OCI-LY7 (cell line): Measurements from ENCODE around the gene MAP3K3. TPM values are rescaled to one million over a fixed set of nuclear protein-coding genes. Genes with fewer than 3 reads are reported as not detected.

Experiments
- BruUV-seq: library from RNA; stranded (reverse); fragments of 400-500 nt; replicated peaks from 2 replicates; lab custom pipeline; 2021; lab: Mats Ljungman, UMichigan
- CTCF ChIA-PET: fragments of 300-600 bp; sonication (Branson Sonifier 250); formaldehyde crosslinking; loops from one replicate; lab custom pipeline; 2022; ENCODE audit warnings: antibody characterized with exemption; ENCODE audit not compliant: unreplicated experiment; lab: Charles Lee
- POLR2A ChIA-PET: fragments of 300-600 bp; sonication (Branson Sonifier 250); formaldehyde crosslinking; loops from one replicate; lab custom pipeline; 2022; ENCODE audit warnings: antibody characterized with exemption; lab: Charles Lee
- DNase-seq: peaks from one replicate; pipeline ENCODE4 v3.0.0-alpha.2; 2015; ENCODE audit warnings: low spot score
- H2AFZ ChIP-seq: fragments of 200-600 bp; sonication (generic), shearing (Covaris generic); 2 replicates; pipeline ENCODE4 v1.6.1; 2014; ENCODE audit warnings: mild to moderate bottlenecking, antibody characterized with exemption, low read length, moderate library complexity
- H3K27ac ChIP-seq: fragments of 200-600 bp; sonication (generic); 2 replicates; pipeline ENCODE4 v1.5.1; 2014; ENCODE audit warnings: mixed run types, low read depth, mild to moderate bottlenecking, moderate library complexity, low read length, inconsistent platforms; ENCODE audit not compliant: poor library complexity, severe bottlenecking
- H3K36me3 ChIP-seq: fragments of 200-600 bp; sonication (generic); 2 replicates; pipeline ENCODE4 v1.6.1; 2014; ENCODE audit warnings: mild to moderate bottlenecking, antibody characterized with exemption, low read length, moderate library complexity, mixed read lengths; ENCODE audit not compliant: insufficient read depth
- H3K4me1 ChIP-seq: fragments of 200-600 bp; sonication (generic); 2 replicates; pipeline ENCODE4 v1.5.1; 2014; ENCODE audit warnings: mild to moderate bottlenecking, low read length; ENCODE audit not compliant: insufficient read depth, poor library complexity, severe bottlenecking
- H3K4me2 ChIP-seq: fragments of 200-600 bp; sonication (generic); 2 replicates; pipeline ENCODE4 v1.6.1; 2014; ENCODE audit warnings: mild to moderate bottlenecking, low read length
- H3K4me3 ChIP-seq: fragments of 200-600 bp; sonication (generic); 2 replicates; pipeline ENCODE4 v1.5.1; 2014; ENCODE audit warnings: mild to moderate bottlenecking, low read depth, low read length; ENCODE audit not compliant: poor library complexity, severe bottlenecking
- H3K79me2 ChIP-seq: fragments of 200-600 bp; sonication (generic); 2 replicates; pipeline ENCODE4 v1.6.1; 2016; ENCODE audit warnings: low read depth, mild to moderate bottlenecking, low read length, moderate library complexity, mixed read lengths; ENCODE audit not compliant: insufficient read depth
- H3K9me2 ChIP-seq: fragments of 200-600 bp; sonication (generic); 2 replicates; pipeline ENCODE4 v1.6.1; 2016; ENCODE audit warnings: mild to moderate bottlenecking, low read length, mixed read lengths; ENCODE audit not compliant: insufficient read depth
- H3K9me3 ChIP-seq: fragments of 200-600 bp; sonication (generic); 2 replicates; pipeline ENCODE4 v1.6.1; 2014; ENCODE audit warnings: mild to moderate bottlenecking, mixed run types, low read length, mixed read lengths
- H4K20me1 ChIP-seq: fragments of 200-600 bp; sonication (generic); 2 replicates; pipeline ENCODE4 v1.6.1; 2014; ENCODE audit warnings: mild to moderate bottlenecking, antibody characterized with exemption, low read length, moderate library complexity, mixed read lengths; ENCODE audit not compliant: insufficient read depth
- EZH2phosphoT487 ChIP-seq: fragments of 200-600 bp; sonication (generic); IDR thresholded peaks from 2 replicates; pipeline ENCODE4 v1.6.1; 2018; ENCODE audit warnings: low read depth, borderline replicate concordance, mild to moderate bottlenecking, mixed run types, antibody characterized with exemption, low read length, moderate library complexity, mixed read lengths
- intact Hi-C: fragments of 100-400 bp; cut with micrococcal nuclease; formaldehyde crosslinking; loops from one replicate; pipeline ENCODE4 v1.10.0; 2022; ENCODE audit not compliant: unreplicated experiment
- total RNA-seq, 2 experiments: library from RNA; depleted of rRNA in 1 of 2; stranded (reverse); fragments of >200 nt in 1 of 2; shearing (Covaris generic) in 1 of 2; gene quantifications; 2 replicates each; pipeline ENCODE4 v1.2.3, GENCODE V29; 2014 to 2022
- TF ChIP-seq, protein P1 (sequence below): fragments of 200-600 bp; sonication (generic); conservative IDR thresholded peaks from 2 replicates; pipeline ENCODE4 v1.5.1; 2014; ENCODE audit warnings: mild to moderate bottlenecking, antibody characterized with exemption, low read length, moderate library complexity, mixed read lengths

Gene MAP3K3
- total RNA-seq, 2 experiments from 2014 or later: 26.0 to 29.0 TPM

DNA sequence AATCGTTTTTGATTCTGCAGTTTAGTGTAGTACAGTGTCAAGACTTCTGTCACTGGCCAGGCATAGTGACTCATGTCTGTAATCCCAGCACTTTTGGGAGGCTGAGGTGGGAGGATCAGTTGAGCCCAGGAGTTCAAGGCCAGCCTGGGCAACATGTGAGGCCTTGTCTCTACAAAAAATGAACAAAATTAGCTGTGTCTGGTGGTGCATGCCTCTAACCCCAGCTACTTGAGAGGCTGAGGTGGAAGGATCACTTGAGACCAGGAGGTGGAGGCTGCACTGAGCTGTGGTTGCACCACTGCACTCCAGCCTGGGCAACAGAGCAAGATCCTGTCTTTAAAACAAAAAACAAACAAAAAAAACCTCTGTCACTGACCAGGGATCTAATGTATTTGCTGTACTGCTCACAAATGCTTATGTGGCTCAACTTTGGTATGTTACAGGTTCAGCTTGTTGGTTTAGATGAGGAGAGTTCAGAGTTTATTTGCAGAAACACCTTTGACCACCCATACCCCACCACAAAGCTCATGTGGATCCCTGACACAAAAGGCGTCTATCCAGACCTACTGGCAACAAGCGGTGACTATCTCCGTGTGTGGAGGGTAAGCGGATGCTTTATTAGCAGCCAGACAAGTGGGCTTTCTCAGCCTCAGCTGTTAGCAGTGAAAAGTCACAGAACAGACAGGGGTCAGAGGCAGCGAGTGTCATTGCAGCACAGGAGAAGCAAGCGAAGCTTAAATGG, 44.0 kb upstream of the MAP3K3 start:
- Histone ChIP-seq H3K79me2 (peaks cover 20% of the 10 kb centered on the region; the same call in 1 of the 2 replicates), H3K36me3 (peaks cover 55% of the 10 kb centered on the region), H3K9me2 (no peaks in the 10 kb centered on the region), H3K4me3 (no peak overlapping the region), H3K27ac (no peak overlapping the region), H3K4me2 (no peak overlapping the region), H3K4me1 (no peaks in the 10 kb centered on the region), H4K20me1 (no peaks in the 10 kb centered on the region), H2AFZ (no peak overlapping the region), H3K9me3 (no peaks in the 10 kb centered on the region)
- no peak for TF ChIP-seq EZH2phosphoT487
- TF ChIP-seq, protein P1, sequence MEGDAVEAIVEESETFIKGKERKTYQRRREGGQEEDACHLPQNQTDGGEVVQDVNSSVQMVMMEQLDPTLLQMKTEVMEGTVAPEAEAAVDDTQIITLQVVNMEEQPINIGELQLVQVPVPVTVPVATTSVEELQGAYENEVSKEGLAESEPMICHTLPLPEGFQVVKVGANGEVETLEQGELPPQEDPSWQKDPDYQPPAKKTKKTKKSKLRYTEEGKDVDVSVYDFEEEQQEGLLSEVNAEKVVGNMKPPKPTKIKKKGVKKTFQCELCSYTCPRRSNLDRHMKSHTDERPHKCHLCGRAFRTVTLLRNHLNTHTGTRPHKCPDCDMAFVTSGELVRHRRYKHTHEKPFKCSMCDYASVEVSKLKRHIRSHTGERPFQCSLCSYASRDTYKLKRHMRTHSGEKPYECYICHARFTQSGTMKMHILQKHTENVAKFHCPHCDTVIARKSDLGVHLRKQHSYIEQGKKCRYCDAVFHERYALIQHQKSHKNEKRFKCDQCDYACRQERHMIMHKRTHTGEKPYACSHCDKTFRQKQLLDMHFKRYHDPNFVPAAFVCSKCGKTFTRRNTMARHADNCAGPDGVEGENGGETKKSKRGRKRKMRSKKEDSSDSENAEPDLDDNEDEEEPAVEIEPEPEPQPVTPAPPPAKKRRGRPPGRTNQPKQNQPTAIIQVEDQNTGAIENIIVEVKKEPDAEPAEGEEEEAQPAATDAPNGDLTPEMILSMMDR: no peak
- no TSS peak for BruUV-seq
- ChIA-PET POLR2A (no interaction called here), CTCF (no interaction called here)
- intact Hi-C loops: no loop called here
- DNase-seq: no peak

DNA sequence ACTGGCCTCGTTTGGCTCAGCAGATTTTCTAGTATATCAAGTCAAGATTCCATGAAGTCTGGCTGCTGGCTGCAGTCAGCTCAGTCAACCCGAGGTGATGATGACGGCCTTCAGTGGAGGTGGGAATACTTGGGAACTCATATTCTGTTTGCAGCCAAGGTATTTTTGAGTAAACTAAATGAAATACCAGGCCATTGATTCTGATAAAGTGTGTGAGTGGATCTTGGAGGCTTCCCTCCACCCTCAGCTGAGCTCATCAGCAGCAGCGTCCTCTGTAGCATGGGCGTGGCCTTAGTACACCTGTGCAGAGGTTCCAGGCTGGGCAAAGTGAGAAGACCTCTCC, 43.5 kb upstream of the MAP3K3 start:
- intact Hi-C loops: no loop called here
- no peak overlapping the region for H2AFZ ChIP-seq
- no peak overlapping the region for H3K4me3 ChIP-seq
- peaks cover 59% of the 10 kb centered on the region for H3K36me3 ChIP-seq
- H3K79me2 ChIP-seq: peaks cover 16% of the 10 kb centered on the region; the same call in 1 of the 2 replicates
- TF ChIP-seq, protein P1: no peak
- TF ChIP-seq EZH2phosphoT487: no peak
- DNase-seq: no peak
- H3K9me3 ChIP-seq: no peaks in the 10 kb centered on the region
- ChIA-PET CTCF (no interaction called here), POLR2A (interaction anchor here (1.0 kb wide), 1 partner anchor 9 kb away, joined by 4 read pairs; no protein-coding TSS in a partner anchor)
- BruUV-seq: no TSS peak
- no peak overlapping the region for H3K27ac ChIP-seq
- H4K20me1 ChIP-seq: no peaks in the 10 kb centered on the region
- H3K4me2 ChIP-seq: no peak overlapping the region
- no peaks in the 10 kb centered on the region for H3K9me2 ChIP-seq
- H3K4me1 ChIP-seq: no peaks in the 10 kb centered on the region

DNA sequence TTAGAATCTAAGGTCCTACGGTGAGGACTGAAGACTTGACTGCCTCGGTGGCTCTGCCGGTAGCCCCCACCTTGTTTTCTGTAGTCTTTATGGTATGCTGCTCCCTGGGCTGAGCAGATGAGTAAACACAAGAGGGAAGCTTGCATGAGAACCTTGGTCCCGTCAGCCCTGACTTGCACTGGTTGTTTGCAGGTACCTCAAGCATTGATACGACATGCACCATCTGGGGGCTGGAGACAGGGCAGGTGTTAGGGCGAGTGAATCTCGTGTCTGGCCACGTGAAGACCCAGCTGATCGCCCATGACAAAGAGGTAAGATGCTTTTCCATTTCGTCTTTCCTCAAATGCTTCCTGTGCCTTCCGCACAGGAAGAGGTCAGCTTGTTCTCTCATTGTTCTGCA, 42.6 kb upstream of the MAP3K3 start:
- H2AFZ ChIP-seq: no peak overlapping the region
- no peak for DNase-seq
- H3K4me2 ChIP-seq: no peak overlapping the region
- H3K4me1 ChIP-seq: no peaks in the 10 kb centered on the region
- TF ChIP-seq, protein P1: no peak
- TF ChIP-seq EZH2phosphoT487: no peak
- no peaks in the 10 kb centered on the region for H4K20me1 ChIP-seq
- peaks cover 7% of the 10 kb centered on the region; the same call in 1 of the 2 replicates for H3K79me2 ChIP-seq
- CTCF ChIA-PET: no interaction called here
- POLR2A ChIA-PET: interaction anchor here (0.6 to 1.0 kb wide), 2 partner anchors 10 to 1675 kb away, joined by 3 to 4 read pairs; no protein-coding TSS in a partner anchor
- peaks cover 61% of the 10 kb centered on the region for H3K36me3 ChIP-seq
- H3K9me3 ChIP-seq: no peaks in the 10 kb centered on the region
- H3K27ac ChIP-seq: no peak overlapping the region
- intact Hi-C loops: no loop called here
- TSS peak; percentile 7 for BruUV-seq
- H3K4me3 ChIP-seq: no peak overlapping the region
- no peaks in the 10 kb centered on the region for H3K9me2 ChIP-seq
